Raji (cell line): Measurements from ENCODE around the gene RADIL.

ENCODE experiments used
- POLR2A ChIP-seq: IDR thresholded peaks from 2 replicates; pipeline ENCODE4 v1.6.1; 2011; ENCODE audit warnings: low read depth, low read length, control low read depth; ENCODE audit not compliant: insufficient read depth

The RADIL gene

GRCh38 chr7:4871056-4871680 lies 12.3 kb downstream of the RADIL start:
- TF ChIP-seq POLR2A = no peak

- TF ChIP-seq POLR2A = no peak
These were observed 15.0 kb downstream of the RADIL start for GRCh38 chr7:4868493-4868892.

- no peak for TF ChIP-seq POLR2A
These were observed 16.7 kb downstream of the RADIL start for GRCh38 chr7:4866528-4867496.

- TF ChIP-seq POLR2A = no peak
These were observed 21.4 kb downstream of the RADIL start for GRCh38 chr7:4862156-4862555.

DNA sequence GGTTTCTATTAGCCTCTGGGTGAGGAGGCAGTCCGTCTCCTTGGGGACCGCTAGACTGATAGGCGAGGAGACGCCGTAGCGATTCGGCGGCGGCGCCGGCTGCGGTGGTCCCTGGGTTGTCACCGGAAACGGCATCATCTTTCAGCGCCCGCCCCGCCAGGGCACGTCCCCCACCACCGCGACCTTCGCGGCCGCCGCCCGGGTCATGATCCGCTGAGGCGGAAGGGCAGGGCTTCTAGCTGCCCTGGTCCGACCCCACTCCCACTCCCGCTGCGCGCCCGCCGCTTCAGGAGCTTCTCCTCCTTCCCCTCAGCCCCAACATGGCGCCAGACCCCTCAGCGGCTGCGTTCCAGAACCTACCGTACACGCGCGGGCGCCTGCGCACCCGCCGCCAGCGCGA lies 21.8 kb downstream of the RADIL start, which contains the start of gene PAPOLB:
TSS of gene PAPOLB (minus strand) at position 358 of the 400 bp plus-strand sequence. CDS start at position 138, 220 bp downstream.
- TF ChIP-seq POLR2A = no peak

DNA sequence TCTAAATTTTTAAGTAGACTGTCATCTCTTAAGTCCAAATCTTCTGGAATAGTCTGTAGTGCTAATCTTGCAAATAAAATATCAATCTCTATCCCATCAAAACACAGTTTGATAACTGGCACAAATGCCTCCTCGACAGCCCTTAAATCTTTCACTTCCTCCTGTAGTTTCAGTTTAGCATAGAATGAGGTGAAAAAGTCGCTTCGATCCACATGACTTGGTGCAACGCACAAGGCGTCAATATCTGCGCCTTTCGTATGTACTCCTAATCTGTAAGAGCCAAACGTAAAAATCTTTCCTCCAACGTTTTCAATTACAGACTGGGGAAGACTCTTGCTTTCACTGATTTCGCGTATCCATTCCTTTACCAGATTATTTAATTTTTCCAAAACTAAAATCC lies 22.3 kb downstream of the RADIL start:
- TF ChIP-seq POLR2A = no peak

GRCh38 chr7:4857189-4857588 lies 26.3 kb downstream of the RADIL start:
- no peak for TF ChIP-seq POLR2A

- TF ChIP-seq POLR2A = no peak
These were observed 27.0 kb downstream of the RADIL start for GRCh38 chr7:4856336-4857057.

DNA sequence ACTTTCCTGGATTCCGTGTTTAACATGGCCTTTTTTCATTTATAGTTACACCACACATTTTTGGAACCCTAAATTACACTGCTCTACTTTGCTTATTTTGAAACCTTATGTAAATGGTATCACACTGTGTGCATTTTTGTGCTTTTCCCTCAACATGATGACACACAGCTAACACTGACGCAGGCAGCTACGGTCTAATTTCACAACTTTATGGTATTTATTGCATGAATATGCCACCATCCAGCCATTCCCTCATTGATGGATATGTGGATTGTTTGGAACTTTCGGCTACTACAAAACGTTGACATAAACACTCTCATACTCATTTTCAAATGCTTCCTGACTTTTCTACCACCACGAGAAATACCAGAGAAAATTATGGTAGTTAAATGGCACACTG lies 28.6 kb downstream of the RADIL start:
- TF ChIP-seq POLR2A = no peak

DNA sequence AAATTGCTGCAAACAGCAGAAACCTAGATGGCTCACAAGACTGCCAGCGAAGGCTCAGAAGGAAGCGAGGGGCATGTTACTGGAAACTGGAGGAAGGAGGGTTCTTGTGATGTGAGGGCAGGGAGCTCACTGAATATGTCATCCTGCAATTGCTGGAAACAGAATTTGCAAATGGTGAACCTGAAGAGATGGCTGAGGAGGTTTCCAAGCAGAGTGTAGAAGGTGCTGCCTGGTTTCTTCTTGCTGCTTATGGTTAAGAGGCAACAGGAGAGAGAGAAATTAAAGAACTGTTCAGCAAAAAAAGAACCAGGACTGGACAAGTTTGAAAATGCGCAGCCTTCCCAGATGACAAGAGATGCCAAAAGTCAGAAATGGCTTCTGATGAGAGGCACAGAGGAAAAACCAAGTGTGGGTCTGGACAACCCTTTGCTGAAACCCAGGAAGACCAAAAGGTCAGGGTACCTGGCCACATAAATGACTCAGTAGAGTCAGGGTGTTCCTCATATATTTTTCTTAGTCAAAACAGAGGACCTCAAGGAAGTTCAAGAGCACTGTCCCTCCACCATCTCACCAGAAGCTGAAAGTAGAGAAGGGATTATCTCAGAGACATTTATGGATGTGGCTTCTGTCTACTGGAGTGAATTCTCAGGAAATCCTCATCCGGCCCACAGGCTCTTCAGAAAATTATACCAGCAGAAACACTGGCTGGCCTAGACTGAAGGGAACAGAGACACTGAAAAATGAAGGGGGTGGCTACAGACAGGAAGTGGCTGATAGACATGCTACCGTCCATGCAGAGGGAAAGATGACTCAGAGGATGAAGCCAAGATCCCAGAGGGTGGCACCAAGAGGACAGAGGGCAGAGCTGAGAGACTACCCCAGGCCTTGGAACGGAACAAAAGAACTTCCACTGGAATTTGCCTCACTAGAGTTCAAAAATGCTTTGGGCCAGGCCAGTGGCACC lies 31.8 kb downstream of the RADIL start:
- TF ChIP-seq POLR2A = no peak

DNA sequence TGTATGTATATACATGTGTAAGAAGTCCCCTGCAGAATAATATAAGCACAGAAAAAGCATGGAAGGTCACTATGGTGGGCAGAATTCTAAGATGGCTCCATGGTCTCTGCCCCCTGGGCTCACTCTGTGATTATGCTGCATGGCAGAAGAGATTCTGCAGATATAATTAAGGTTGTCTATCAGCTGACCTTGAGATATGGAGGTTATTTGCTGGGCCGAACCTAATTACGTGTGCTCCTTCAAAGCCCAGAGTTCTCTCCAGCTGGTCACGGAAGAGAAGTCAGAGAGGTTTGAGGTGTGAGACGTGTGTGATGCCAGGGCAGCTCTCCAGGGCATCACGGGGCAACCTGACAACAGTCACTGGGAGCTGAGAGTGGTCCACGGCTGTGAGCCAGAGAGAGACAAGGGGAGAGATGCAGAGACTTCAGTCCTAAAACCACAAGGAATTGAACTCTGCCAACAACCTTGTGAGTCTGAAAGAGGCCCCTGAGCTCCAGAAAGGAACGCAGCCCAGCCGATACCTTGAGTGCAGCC lies 33.2 kb downstream of the RADIL start:
- no peak for TF ChIP-seq POLR2A

- TF ChIP-seq POLR2A = no peak
These were observed 34.1 kb downstream of the RADIL start for GRCh38 chr7:4849390-4849789.

DNA sequence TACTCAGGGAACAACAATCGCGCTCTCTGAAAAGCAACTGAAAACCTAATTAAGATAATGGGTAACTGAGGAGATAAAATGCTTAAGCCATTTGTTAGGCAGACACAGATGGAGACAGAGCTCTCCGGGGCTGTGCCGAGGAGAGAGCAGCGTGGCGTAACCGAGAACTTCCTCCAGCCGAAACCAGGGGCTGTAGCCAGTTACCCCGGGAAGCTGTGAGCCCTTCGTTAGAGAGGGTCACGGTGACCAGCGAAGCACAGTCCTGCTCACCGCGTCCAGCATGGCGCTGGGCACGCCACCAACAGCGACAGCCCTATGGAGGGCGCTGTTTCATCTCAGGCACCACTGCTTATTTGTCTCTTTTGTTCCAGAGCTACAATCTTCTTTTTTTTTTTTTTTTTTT lies 37.8 kb downstream of the RADIL start:
- no peak for TF ChIP-seq POLR2A
